Measurements from ENCODE around the gene ARHGEF28. TPM values are rescaled to one million over a fixed set of nuclear protein-coding genes. Genes with fewer than 3 reads are reported as not detected.

ARHGEF28 gene
- total and polyA plus RNA-seq, 2 of the 13 experiments (the other 11 are each of a cell fraction or from before 2014, with no cell fraction given) = 17.4 to 34.1 TPM

DNA sequence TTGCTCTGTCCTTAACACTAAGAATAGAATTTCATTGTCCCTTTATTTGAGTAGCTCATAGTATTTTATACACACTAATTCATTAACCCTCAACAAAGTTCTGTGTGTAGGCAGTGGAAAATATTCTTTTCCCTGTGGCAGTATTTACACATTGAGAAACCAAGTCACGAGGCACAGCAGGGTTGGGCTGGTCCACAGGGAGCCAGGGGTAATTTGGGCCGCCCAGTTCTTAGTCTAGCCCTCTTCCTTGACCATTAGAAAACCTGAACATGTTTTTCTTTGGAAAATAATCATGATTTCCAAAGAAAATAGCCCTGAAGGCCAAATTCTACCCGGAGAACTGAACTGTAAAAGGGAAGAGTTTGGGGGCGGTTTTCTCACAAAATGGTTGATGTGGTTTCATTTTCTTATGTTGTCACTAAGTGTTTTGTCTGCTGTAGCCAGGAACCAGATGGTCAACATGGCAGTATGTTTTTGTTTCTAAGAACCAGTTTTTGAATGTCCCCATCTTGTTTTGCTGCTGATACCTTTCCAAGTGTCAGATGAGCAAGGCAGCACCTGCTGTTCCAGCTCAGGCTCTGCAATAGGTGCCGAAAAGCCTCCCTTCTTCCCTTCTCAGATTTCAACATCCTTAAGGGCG is 29.6 kb downstream of the ARHGEF28 start:
- Histone ChIP-seq H3K4me2 (ENCODE audit: low read depth, low read length) (peak overlapping the region; percentile 60), H3K4me3 (replicated peaks in 1 of 3; ENCODE audit: insufficient read depth in 1 of 3, low read depth in 2 of 3, low read length in 3 of 3) (no peak overlapping the region), H3K79me2 (ENCODE audit: insufficient read depth, low read length) (peaks cover 61% of the 10 kb centered on the region), H3K27me3 (ENCODE audit: control insufficient read depth in 1 of 2, insufficient read depth in 2 of 2, low read length in 2 of 2) (no peaks in the 10 kb centered on the region), H3K9ac (ENCODE audit: insufficient read depth, low read depth, low read length) (no peak overlapping the region), H3K4me1 (ENCODE audit: insufficient read depth, low read length) (peaks cover 57% of the 10 kb centered on the region), H3K36me3 (replicated peaks in 1 of 2; ENCODE audit: control insufficient read depth in 1 of 2, insufficient read depth in 2 of 2, low read length in 2 of 2) (peaks cover 0 to 1% of the 10 kb centered on the region in 2 experiments; a peak in 1 of 5 replicates), H4K20me1 (ENCODE audit: insufficient read depth, low read length) (no peaks in the 10 kb centered on the region), H3K9me3 (ENCODE audit: low read length) (no peaks in the 10 kb centered on the region), H3K27ac (ENCODE audit: extremely low read length, insufficient read depth, low read length) (peak overlapping the region; percentile 68), H2AFZ (ENCODE audit: low read length) (no peak overlapping the region)
- 96% methylated on average over 6 of the region's 6 CpGs for WGBS (ENCODE audit: low lambda C conversion rate)
- TF ChIP-seq, protein P1, sequence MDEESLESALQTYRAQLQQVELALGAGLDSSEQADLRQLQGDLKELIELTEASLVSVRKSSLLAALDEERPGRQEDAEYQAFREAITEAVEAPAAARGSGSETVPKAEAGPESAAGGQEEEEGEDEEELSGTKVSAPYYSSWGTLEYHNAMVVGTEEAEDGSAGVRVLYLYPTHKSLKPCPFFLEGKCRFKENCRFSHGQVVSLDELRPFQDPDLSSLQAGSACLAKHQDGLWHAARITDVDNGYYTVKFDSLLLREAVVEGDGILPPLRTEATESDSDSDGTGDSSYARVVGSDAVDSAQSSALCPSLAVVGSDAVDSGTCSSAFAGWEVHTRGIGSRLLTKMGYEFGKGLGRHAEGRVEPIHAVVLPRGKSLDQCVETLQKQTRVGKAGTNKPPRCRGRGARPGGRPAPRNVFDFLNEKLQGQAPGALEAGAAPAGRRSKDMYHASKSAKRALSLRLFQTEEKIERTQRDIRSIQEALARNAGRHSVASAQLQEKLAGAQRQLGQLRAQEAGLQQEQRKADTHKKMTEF (CRISPR knock-in tag; IDR thresholded peaks at IDR 0.05) = no peak
- TF ChIP-seq, protein P2, sequence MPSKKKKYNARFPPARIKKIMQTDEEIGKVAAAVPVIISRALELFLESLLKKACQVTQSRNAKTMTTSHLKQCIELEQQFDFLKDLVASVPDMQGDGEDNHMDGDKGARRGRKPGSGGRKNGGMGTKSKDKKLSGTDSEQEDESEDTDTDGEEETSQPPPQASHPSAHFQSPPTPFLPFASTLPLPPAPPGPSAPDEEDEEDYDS (CRISPR knock-in tag; IDR thresholded peaks at IDR 0.05) = no peak
- TF ChIP-seq MIER2 (CRISPR knock-in tag; IDR thresholded peaks at IDR 0.05) (no peak), TGIF2 (CRISPR knock-in tag; IDR thresholded peaks at IDR 0.05) (no peak), ZBTB1 (CRISPR knock-in tag; IDR thresholded peaks at IDR 0.05; ENCODE audit: borderline replicate concordance) (no peak), ZNF296 (CRISPR knock-in tag; conservative IDR thresholded peaks at IDR 0.05) (no peak), KAT8 (CRISPR knock-in tag; IDR thresholded peaks at IDR 0.05) (no peak), ZNF317 (CRISPR knock-in tag; IDR thresholded peaks at IDR 0.05) (no peak), ZNF468 (CRISPR knock-in tag; IDR thresholded peaks at IDR 0.05) (no peak), NCOA2 (CRISPR knock-in tag; IDR thresholded peaks at IDR 0.05) (no peak), HMGA1 (CRISPR knock-in tag; conservative IDR thresholded peaks at IDR 0.05) (no peak), IKZF4 (CRISPR knock-in tag; IDR thresholded peaks at IDR 0.05; ENCODE audit: borderline replicate concordance, low read depth, not compliant biosample characterization) (no peak), XRCC5 (optimal IDR thresholded peaks at IDR 0.05; ENCODE audit: low read length) (no peak), ZNF160 (CRISPR knock-in tag; IDR thresholded peaks at IDR 0.05) (no peak), NR2F1 (CRISPR knock-in tag; IDR thresholded peaks at IDR 0.05) (no peak), SIX4 (CRISPR knock-in tag; IDR thresholded peaks at IDR 0.05) (no peak)
- TF ChIP-seq, protein P3, sequence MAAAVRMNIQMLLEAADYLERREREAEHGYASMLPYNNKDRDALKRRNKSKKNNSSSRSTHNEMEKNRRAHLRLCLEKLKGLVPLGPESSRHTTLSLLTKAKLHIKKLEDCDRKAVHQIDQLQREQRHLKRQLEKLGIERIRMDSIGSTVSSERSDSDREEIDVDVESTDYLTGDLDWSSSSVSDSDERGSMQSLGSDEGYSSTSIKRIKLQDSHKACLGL (CRISPR knock-in tag; IDR thresholded peaks at IDR 0.05) = no peak
- TF ChIP-seq, protein P4, sequence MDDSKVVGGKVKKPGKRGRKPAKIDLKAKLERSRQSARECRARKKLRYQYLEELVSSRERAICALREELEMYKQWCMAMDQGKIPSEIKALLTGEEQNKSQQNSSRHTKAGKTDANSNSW (CRISPR knock-in tag; IDR thresholded peaks at IDR 0.05; ENCODE audit: borderline replicate concordance) = no peak
- no peak for FAIRE-seq
- CTCF ChIA-PET (ENCODE audit: low intra/inter-chr PET ratio, low total read pairs) = no interaction called here
- intact Hi-C loops (cut with micrococcal nuclease; ENCODE audit: unreplicated experiment) (no loop called here), in situ Hi-C loops (cut with HindIII; ENCODE audit: extremely low pct_ligation_motif_present, low pct_unique_long_range_greater_than_20kb) (no loop called here)
- no TSS peak for BruUV-seq (replicated peaks)
- DNase-seq (ENCODE audit: low spot score) = no peak
- no peak for ATAC-seq
- POLR2A ChIA-PET = interaction anchor here (0.6 to 1.9 kb wide), 7 partner anchors 8 to 94 kb away, joined by 3 to 20 read pairs (median 6); partner anchors contain the start of gene ARHGEF28
